Left lobe of liver (tissue), 2 donors: ENCODE measurements around the gene UTY. TPM values are rescaled to one million over a fixed set of nuclear protein-coding genes. Genes with fewer than 3 reads are reported as not detected.
"Not testable (repeated sequence)": the region's sequence is repeated elsewhere in the genome, so short reads cannot be mapped to it uniquely, and the experiment has no call there.

Experiments
- ATAC-seq: fragments of 200-7000 bp; cut with Tn5 transposase; one replicate; pipeline ENCODE4 v1.9.1; 2020; ENCODE audit warnings: mild to moderate bottlenecking, moderate library complexity
- DNase-seq: peaks from one replicate; pipeline ENCODE4 v3.0.0-alpha.2; 2020; ENCODE audit warnings: low spot score
- total RNA-seq: library from RNA; stranded (reverse); gene quantifications from one replicate; pipeline ENCODE4 v1.2.1, GENCODE V29; 2021
- donor health status: DM: no; HTN: no; CAD: no; lungs with moderate emphysema.
- donor health status: DM: no; HTN: yes; CAD: no.

The UTY gene
- total RNA-seq, 1 donor from 2014 or later, result 10.3 TPM

DNA sequence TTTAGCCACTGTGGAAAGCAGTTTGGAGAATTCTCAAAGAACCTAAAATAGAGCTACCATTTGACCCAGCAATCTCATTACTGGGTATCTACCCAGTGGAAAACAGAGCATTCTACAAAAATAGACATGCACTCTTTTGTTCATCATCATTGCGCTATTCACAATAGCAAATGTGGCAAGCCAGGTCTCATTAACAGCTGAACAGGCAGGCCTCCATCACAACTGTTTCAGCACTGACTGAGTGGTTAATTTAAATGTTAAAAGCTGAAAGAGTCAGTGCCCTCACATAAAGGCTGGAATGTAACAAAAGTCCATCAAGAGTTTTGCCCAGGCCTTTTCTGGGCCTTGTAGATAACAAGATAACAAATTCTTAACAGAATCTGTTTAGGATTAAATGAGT lies 166.9 kb downstream of the UTY start:
- ATAC-seq (no peak), DNase-seq (no peak)

- DNase-seq (no peak), ATAC-seq (no peak)
These were observed 171.9 kb downstream of the UTY start for GRCh38 chrY:13307959-13308358.

- DNase-seq (peak; percentile 44), ATAC-seq (peak; percentile 70)
These were observed 179.0 kb downstream of the UTY start for GRCh38 chrY:13300795-13301194.

DNA sequence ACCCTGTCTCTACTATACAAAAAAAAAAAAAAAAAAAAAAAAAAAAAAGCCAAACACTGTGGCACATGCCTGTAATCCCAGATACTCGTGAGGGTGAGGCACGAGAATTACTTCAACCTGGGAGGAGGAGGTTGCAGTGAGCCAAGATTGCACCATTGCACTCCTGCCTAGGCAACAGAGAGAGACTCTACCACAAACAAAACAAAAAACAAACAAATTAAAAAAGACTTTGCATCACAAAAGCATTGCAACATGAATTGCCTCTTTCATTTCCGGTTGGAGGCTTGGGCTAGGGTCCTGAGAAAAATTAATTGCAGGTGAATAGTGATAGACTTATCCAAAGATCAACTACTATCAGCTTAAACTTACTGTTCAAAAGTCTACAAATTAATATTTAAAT lies 180.4 kb downstream of the UTY start:
- no peak for DNase-seq
- ATAC-seq, result no peak

DNA sequence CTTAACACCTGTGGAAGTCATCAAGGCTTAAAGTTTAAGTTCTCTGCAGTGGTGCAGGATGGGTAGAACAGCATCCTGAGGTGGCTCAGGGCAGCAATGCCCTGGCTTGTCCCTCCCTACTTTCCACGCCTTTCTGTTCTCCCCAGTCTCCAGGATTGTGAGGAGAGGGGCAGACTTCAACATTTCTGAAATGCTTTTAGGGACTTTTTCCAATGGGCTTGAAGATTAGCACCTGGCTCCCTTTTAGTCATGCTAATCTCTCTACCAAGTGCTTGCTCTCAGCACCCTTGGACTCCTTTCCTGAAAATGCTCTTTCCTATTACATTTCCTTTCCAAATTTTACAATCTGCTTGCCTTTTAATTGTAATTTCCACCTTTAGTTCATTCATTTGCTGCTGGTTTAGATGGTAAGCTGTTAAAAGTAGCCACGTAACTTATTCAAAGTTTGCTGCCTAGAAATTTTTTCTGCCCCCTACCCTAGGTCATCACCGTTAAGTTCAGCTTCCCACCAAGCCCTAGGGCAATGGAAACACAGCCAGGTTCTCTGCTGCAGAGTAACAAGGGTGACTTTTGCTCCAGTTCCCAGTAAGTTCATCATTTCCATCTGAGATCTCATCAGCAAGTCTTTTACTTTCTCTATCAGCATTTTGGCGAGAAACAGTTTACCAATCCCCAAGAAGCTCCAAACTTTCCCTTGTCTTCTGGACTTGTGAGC lies 183.5 kb downstream of the UTY start:
- DNase-seq (no peak), ATAC-seq (no peak)

- ATAC-seq, result no peak
- DNase-seq, result no peak
These were observed 184.8 kb downstream of the UTY start for GRCh38 chrY:13295026-13295425.

GRCh38 chrY:13291199-13291598 lies 188.6 kb downstream of the UTY start:
- DNase-seq, result no peak
- no peak for ATAC-seq

- peak; percentile 73 for DNase-seq
These were observed 197.4 kb downstream of the UTY start for GRCh38 chrY:13282151-13283054.

DNA sequence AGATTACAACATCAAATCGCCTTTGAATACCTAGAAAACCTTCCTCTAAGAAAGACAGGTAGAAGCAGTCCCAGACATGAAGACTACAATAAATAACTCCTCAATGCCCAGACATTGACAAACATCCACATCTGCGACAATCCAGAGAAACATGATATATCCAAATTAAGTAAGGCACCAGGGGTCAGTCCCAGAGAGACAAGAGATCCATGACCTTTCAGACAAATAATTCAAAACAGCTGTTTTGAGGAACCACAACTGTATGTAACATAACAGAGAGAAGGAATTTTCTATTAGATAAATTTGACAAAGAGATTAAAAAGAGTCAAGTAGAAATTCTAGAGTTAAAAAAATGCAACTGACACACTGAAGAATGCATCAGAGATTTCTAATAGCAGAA lies 200.3 kb downstream of the UTY start:
- no peak for ATAC-seq
- DNase-seq, result no peak

More at GRCh38 chrY:13282151-13283054, 197.4 kb downstream of the UTY start:
- ATAC-seq, result peak; percentile 99

DNA sequence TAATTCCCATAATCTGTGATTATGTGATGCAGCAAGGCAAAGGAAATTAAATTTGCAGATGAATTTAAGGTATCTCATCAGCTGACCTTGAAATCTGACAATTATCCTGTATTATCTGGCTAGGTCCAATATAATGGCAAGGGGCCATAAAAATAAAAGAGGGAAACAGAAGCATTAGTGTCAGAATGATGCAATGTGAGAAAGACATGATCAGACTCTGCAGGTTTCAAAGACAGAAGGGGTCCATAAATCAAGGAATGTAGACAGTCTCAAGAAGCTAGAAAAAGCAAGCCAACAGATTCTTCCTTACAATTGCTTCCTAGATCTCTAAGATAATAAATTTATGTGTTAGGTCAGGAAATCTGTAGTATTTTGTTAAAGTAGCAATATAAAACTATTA lies 208.1 kb downstream of the UTY start:
- DNase-seq (no peak), ATAC-seq (no peak)

DNA sequence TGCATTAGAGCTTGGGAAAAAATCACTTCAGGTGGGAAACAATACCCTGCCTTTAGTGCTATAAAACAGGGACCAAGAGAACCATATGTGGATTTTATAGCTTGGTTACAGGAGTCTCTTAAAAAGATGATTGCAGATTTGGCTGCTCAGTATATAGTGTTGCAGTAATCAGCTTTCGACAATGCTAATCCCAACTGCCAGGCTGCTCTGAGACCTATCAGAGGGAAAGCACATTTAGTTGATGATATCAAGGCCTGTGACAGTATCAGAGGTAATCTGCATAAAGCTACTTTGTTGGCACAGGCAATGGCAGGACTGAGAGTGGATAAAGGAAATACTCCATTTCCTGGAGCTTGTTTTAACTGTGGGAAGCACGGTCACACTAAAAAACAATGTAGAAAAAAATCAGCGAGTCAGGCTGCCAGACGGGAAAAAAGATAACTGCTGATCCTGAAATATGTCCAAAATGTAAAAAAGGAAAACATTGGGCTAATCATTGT lies 225.8 kb downstream of the UTY start:
- not testable (repeated sequence) for ATAC-seq, DNase-seq

GRCh38 chrY:13250421-13250820 lies 229.4 kb downstream of the UTY start:
- DNase-seq, result no peak
- no peak for ATAC-seq

DNA sequence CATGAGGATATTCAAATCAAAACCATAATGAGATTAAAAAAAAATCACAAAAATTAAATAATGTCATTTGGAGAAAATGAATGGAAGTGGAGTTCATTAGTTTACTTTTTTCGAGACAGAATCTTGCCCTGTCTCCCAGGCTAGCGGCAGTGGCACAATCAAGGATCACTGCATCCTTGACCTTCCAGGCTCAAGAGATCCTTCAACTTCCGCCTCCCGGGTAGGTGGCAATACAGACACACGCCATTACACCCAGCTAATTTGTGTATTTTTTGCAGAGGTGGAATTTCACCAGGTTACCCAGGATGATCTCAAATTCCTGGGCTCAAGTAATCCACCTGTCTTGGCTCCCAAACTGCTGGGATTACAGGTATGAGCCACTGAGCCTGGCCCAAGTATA lies 236.1 kb downstream of the UTY start:
- ATAC-seq, result no peak
- no peak for DNase-seq

DNA sequence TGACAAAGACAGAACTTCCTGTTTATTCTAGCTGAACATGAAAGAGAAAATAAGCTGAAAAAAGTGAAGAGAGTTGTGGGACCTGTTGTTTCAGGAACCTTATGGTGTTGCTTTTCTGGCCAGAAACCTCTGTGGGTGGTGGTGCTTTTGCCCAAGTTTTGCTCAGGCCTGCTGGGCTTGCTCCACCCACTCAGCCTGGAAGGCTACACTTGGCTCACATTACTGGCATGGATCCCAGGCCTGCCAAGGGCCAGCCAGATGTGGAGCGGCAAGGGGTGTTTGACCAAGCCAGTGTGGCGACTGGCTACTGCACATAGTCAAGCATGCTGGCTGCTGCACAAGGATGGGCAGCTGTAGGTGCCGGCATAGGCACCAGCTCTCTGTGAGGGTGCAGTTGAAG lies 245.9 kb downstream of the UTY start:
- ATAC-seq (peak; percentile 98), DNase-seq (peak; percentile 85)

DNA sequence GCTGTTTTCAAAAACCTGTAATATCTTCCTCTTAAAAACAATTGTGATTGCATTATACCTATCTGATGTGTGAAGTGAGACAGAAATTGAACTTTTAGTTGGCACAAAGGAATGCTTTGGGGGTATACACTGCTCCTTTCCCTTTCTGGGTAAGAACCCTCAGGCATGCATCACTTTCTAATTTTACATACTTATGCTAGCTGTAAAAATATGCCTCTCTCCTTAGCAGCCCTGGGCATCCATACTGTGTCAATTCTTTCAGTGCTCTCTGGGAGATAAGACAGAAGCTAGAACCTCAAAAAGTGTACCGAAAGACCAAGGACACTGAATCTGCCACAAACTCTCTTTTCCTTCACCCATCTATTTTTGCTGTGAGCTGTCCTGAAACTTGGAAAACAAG lies 246.7 kb downstream of the UTY start:
- ATAC-seq, result no peak

DNA sequence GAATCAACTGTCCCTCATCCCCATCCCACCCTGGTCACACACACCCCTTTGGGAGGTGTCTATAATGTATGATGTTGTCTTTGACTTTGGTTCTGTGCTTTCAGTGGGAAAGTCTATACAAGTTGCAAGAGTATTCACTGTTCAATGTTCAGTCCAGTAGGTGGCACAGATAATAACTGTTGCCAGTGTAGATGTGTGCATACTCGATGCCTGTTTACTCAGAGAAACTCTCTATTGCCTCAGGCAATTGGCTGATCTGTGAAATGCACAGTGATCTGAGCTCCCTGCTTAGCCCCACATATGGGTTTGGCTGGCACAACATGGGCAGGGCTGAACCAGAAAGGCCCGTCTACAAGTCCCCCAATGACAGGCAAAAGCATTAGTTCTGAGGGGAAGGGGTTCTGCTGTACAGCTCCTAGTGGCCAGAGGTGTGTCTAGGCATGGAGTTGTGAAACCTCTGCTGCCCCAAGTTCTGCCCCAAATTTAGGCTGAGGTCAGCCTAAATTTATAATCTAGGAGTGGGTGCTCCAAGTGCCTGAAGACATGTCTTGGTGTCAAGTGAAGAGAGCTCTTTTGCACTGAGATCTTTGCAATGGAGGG lies 252.4 kb downstream of the UTY start:
- ATAC-seq (peak; percentile 87), DNase-seq (no peak)

More for the DNA sequence above, 246.7 kb downstream of the UTY start:
- DNase-seq, result no peak

DNA sequence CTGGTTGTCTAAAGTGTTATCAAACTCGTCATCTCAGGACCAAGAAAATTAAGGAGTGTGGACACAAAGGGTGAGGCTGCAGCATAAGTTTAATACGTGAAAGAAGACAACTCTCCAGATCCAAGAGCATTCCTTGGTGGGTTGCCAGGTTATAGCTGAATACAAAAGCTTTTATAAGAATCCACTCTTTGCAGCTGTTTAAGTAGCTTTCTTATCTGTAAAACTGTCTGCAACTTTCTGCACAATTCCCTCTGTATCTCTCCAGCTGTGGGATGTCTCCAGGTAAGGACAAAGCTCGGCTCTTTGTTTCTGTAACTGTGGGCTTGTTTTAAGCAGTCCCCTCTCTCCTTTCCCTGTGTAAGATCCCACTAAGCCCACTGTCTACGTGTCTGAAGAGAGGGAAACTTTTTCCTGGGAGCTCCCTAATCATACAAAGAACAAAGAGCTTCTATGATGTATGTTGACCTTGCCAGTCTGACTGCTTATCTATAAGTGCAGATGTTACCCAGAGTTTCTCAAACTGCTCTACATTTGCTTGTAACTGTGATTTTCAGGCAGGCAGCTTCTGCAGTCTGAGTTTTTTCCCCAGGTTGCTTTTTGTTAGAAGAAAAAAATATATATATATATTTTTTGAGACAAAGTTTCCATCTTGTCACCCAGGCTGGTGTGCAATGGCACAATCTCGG lies 268.7 kb downstream of the UTY start:
- ATAC-seq (no peak), DNase-seq (no peak)

DNA sequence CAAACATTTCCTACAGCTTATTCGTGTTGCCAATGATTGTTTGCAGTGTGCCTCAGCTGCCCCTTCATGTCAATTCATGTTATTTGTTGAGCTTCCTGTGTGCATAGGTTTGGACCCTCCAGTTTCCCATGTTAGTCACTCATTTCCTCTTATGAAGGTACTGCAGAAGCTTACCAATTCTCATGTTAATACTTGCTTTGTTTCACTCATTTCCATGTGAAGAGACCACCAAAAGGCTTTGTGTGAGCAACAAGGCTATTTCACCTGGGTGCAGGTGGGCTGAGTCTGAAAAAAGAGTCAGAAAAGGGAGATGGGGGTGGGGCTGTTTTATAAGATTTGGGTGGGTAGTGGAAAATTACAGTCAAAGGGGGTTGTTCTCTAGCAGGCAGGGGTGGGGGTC lies 274.6 kb downstream of the UTY start:
- ATAC-seq, result no peak
- DNase-seq, result no peak
